SIG-M5 (cell line): ENCODE results near the gene LCOR.
A peak's percentile ranks its signal among the peaks of the same experiment; 100 is the strongest.
"Not testable (repeated sequence)": the region's sequence is repeated elsewhere in the genome, so short reads cannot be mapped to it uniquely, and the experiment has no call there.

Experiments used
- DNase-seq: peaks from one replicate; lab custom pipeline; 2025; lab: John Stamatoyannopoulos, UW

Gene LCOR

DNA sequence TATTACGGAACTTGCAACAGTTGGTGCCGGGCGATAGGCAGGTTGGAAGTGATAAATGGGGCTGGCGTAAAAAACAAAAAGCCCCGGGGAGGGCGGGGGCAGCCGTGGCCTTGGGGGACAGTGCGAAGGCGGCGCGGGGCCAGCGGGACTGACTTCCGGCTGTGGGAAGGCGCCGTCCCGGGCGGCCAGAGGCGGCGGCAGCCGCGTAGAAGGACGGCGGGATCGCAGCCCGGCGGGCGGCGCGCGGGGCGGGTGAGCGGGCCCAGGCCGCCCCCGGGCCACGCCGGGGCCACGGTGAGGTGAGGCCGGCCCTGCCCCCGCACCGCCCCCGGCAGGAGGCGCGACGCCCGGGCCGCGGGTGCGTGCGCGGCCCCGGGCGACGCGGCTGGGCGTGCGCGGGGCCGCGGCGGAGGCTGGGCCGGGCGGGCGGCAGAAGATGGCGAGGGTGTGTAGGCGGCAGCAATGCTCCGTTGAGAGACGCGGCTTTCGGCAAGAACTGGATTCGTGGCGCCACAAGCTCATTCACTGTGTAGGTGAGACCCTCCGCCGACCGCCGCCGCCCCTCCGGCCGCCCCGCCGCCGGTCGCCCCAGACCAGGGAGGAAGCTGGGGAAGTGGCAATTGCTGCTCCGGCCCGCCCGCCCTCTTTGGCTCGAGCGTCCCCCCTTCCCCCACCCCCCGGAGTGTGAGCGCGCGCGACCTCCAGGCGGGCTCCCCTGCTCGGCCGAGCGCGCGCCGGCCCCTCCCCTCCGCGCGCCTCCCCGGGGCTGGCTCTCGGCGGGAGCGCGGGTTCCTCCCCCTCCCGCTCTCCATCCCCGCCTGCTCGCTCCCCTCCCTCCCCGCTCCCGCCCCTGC lies at the start of gene LCOR:
LCOR (plus strand) TSS at position 432 of the 854 bp plus-strand sequence. CDS start 116,760 bp downstream, outside the sequence.
- DNase-seq = peak; percentile 40

DNA sequence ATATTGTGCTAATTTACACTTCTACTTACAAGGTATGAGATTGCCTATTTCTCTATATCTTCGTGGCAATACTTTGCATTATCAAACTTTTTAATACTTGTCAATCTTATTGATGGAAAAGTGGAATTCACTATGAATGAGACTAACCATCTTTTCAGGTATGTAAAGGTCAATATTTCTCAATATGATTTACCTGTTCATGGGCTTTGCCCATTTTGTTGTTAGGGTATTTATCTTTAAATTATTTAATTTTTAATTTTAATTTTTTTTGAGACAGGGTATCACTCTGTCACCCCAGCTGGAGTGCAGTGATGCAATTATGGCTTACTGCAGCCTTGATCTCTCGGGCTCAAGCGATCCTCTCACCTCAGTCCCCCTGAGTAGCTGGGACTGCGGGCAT lies 47.8 kb upstream of the LCOR start:
- DNase-seq = no peak

DNA sequence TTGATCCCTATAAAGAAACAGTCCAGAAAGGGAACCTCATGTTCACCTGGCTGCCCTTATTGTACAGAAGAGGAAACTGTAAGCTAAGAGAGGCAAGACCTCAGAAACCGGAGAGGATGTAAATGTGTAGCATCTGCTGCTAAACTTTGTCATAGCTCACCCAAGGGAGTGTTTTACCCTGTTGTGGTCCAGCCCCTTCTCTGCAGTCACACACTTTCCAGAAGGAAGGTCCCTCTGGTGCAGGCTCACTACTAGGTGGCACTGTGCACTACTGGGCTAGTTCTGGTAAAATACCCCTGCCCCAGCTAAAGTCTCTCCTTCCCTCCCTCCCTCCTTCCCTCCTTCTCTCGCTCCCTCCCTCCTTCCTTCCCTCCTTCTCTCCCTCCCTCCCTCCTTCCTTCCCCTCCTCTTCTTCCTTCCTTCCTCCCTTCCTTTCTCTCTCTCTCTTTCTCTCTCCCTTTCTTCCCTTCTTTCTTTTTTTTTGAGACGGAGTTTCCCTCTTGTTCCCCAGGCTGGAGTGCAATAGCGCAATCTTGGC lies 42.5 kb upstream of the LCOR start:
- no peak for DNase-seq

DNA sequence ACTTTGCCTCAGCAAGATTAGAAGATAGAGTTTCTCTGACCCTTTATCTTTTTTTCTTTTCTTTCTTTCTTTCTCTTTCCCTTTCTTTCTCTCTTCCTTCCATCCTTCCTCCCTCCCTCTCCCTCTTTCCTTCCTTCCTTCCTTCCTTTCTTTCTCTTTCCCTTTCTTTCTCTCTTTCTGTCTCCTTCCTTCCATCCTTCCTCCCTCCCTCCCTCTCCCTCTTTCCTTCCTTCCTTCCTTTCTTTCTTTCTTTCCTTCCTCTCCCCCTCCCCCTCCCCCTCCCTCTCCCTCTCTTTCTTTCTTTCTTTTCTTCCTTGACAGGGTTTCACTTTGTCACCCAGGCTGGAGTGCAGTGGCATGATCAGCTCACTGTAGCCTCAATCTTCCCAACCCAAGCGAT lies 40.2 kb upstream of the LCOR start:
- DNase-seq = no peak

DNA sequence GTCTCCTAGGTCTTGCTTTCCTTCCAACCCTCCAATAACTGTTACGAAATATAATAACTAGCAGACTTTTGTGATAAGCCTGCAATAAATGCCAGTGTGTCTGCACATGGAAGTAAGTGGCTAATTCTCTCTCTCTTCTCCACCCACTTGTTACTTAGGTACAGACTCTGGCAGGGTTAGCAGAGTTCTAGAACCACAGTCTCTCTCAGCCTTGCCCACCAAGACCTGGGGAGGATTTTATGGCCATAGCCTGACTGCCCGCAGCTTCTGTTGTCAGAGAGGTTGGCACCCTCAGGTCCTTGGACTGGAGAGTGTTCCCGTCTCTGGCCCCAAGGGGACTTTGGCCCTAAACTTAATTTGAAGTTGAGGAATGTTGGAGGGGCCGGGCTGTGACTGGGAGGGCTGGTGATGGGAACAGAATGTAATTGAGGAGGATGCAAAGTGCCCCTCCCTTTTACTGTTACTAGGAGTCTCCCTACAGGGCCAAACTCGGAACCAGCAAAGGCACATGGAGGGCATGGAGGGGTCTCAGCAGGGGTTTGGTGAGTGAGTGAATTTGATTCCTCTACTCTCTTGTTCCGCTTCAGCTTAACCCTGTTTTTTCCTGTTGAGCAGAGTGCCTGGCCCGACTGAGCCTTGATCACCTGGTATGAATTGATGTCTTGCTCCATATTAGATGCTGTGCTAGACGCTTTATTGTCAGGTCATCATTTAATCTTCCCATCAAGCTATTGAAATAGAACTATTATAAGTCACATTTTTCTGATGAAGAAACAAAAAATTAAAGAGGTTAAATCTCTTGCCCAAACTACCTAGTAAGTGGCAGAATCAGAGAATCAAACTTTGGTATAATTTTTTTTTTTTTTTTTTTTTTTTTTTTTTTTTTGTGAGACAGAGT lies 37.0 kb upstream of the LCOR start:
- no peak for DNase-seq

DNA sequence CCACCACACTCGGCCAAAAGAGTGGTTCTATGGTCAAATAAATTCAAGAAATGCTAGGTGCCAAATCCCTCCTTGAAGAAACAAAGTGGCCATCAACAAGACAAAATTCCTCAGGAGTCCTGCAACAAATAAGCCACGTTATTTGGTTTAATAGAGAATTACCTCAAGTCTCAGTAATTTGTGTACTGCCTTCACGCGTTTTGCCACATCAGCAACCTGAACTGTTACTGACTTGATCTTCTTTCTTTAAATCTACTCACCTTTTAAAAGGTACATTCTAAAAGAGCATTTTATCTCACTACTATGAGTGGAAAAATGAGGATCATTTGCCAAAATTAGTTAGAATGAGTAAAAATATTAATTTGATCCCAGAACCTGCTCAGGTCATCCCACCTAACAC lies 34.6 kb upstream of the LCOR start:
- no peak for DNase-seq

DNA sequence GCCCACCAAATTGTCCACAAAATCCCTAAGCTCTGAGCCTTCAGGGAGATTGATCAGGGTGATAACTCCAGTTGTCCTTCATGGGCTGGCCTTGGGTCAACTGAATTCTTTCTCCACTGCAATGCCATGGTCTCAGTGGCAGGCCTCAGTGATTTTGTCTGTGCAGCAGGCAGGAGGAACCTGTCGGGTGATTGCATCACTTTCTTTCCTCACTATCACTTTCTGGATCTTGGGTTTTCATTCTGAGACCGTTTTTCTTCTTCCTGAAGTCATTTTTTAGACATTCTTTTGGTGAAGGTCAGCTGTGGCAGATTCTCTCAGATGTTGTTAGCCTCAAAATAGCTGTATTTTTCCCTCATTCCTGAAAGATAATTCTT lies 28.8 kb upstream of the LCOR start:
- DNase-seq = no peak

DNA sequence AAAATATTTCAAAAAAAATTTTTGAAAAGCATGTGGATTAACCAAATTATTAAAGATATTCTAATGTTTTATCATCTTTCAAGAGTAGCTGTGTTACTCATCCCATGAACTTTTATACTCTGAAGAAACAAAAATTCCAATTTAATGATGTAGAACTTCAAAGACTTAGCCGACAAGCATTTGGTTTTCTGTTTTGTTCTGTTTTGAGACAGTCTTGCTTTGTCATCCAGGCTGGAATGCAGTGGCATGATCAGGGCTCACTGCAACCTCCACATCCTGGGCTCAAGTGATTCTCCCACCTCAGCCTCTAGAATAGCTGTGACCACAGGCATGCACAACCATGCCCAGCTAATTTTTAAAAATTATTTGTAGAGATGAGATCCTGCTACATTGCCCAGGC lies 17.8 kb upstream of the LCOR start:
- no peak for DNase-seq

DNA sequence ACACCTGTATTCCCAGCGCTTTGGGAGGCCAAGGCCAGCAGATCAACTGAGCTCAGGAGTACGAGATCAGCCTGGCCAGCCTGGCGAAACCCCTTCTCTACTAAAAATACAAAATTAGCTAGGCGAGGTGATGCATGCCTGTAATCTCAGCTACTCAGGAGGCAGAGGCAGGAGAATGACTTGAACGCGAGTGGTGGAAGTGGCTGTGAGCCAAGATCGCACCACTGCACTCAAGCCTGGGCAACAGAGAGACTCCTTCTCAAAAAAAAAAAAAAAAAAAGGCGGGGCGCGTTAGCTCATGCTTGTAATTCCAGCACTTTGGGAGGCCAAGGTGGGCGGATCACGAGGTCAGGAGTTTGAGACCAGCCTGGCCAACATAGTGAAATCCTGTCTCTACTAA lies 13.1 kb upstream of the LCOR start:
- DNase-seq = not testable (repeated sequence)

DNA sequence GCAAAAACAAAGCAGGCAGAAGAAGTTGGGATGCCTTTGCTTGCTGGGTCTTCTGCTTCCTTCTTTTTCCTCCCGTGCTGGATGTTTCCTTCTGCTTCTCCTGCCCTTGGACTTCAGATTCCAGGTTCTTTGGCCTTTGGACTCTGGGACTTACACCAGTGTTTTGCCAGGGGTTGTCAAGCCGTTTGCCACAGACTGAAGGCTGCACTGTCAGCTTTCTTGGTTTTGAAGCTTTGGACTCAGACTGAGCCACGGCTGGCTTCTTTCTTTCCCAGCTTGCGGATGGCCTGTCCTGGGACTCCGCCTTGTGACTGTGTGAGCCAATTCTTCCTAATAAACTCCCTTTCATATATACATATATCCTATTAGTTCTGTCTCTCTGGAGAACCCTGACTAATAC lies 11.3 kb upstream of the LCOR start:
- no peak for DNase-seq

DNA sequence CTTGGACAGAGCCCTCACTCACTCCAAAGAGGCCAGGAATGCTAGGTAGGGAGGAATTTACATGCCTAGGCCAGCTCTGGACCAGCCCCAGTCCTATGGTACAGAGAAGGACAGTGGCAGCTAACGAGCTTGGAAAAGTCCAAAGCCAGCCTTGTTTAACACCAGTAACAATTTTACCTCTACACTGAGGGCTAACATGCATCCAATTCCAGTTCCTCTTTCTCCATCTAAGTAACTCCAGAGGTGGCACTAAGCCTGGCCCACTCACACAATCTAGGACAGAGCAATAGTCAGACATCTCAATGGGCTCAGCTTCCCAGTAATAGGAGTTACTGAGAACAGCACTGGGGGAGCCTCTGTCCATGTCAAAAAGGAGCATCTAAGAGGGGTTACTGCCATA lies 5.7 kb upstream of the LCOR start:
- DNase-seq = no peak

DNA sequence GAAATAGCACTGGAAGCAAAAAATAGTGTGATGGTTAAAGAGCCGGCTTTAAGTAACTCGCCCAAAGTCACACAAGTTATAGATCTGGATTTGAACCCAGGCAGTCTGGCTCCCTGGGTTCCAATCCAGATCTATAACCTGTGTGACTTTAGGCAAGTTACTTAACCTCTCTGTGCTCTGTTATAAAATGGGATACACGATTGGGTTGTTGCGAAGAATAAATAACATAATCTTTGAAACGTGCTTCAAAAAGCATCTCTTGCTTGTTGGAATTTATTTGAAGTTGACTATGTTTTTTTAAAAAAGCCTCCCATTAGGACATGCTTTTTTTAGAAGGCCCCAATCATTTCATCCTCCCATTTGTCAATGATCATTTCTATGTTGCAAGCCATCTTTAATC lies 3.5 kb upstream of the LCOR start:
- DNase-seq = no peak

DNA sequence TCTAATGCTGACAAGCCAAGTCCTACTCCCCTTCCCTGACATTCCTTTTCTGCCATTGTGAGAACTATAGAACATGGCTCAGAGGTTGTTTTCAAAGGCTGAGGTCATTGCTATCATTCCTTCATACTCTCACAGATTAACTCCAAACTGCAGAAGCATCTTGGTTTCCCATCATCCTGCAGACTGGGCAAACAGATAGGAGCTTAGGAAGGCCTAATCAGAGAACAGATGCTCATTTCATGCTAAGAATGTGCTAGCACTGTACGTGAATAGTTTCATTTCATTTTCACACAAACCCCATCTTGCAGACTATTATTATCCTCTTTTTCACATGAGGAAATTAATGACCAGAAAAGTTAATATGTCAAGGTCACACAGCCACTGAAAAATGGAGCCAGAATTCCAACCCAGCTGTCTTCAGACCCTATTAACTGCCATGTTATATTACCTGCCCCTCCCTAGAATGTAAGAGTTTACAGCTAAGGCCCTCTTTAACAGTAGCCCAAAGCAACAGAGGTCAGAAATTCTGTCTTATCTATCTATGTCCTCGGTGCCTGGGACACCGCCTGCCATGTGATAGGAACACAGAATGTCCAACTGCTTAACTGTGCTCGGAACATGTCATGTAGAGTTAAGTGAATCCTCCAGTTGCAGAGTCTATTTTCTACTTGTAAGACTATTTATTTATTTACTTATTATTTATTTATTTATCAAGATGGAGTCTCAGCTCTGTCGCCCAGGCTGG lies 2.9 kb upstream of the LCOR start:
- DNase-seq = no peak

DNA sequence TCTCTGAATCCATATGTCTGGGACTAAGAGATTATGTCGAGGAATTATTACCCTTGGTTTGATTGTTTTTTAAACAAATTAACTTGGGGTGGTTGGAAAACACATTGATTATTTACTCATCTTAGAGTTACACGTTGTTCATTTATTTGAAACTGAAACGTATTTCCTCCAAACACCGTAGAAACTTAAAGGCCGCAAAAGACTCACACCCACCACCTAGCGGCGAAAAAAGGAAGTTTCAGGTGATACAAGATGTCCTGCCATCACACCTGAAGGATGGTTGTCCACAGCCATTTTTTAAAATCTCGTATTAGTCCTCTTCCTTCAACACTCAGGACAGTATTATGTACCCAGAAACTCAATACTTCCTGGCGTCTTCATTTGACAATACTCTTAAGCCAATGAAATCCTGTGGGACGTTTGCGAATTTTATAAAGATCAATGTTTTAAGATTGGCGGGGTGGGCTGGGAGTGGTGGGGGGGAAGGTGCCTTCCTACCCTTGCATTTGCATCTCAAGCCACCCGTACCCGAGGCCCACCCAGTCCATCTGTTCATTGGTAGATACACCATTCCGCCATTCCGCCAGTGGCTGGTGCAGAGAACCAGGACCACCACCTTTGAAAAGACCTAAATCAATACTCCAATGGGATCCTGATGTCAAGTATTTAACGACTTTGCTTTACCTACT lies 1.4 kb upstream of the LCOR start:
- no peak for DNase-seq

DNA sequence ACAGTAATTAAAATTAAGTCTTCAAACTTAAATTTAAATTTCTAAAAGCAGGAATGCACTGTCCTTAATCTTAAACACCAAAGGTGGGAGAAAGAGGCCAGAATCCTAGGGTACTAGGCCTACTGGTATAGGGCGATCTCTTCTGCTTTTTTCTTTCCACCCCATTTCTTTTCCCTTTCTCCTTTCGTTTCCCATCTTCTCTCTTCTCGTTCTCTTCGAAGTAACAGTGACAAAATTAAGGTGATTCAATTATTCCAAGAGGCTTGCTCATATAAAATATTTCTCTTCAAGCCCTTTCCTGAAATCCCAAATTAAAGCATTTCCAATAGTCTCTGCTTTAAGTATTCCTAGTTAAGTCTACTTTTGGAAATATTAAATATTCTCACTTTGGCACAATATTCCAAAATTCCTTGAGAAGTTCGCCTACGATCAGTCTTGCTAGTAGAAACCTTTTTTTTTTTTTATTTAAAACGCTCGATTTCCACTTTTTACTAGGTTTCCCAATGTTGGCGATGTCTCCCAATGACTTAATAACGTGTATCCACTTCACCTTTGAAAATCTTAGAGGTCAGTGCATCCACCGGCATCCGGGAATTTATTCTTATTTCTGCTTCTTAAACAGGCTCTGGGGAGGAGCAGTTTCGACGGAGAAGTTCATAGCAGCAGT lies 765 bp upstream of the LCOR start:
- no peak for DNase-seq

DNA sequence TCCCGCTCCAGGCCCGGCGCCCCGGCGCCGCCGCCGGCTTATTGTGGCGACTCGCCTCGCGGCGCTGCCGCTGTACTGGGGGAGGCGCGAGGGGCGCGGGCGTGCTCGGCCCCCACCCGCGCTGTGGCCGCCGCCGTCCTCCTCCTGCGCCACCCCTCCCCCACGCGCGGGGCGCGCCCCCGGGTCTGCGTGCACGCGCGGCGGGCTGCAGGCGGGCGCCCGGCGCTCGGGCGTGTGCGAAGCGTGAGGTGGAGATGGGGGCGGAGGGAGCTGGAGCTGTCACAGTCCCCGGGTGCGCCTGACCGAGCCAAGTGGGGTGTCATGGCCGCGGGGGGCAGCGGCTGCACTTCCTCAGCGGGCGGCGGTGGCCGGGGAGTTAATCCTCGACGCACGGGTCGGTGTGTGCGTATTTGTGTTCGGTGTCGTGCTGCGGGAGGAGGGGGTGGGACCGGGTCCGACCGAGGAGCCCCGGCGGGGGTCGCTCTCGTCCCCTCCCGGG lies 672 bp downstream of the LCOR start:
- no peak for DNase-seq

DNA sequence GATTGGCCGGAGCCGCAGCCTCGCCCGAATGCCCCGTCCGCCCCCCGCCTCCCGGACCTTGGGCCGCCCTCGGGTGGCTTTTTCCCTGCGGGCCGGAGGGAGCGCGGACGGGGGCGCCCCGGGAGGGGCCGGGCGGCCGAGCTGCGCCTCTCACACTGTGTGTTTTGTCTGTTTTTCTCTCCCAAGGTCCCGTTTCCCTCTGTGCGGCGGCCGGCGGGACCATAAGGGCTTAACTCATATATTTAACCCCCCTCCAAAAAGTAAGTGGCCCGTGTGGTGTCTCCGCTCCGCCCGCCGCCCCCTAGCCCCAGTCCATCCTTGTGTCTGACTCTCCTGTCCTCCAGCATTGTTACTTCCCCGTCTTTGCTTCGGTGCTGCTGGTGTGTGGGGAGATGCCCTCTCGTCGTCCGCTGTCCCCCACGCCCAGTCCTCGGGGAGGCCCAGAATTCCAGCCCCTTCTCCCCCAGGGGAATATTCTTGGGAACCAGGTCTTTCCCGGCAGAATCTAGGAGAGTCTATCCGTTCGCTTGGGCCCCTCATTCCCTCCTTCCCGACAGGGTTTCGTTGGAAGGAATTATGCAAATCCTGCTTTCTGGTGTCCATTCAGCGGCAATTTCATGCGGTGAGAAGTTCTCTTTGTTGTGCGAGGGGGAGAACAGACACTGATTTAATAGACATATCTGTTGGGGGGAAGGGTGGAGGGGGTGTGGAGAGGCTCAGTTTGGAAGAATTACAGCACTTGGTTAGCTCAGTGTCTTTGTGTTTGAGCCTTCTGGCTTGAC lies 1.3 kb downstream of the LCOR start:
- no peak for DNase-seq

DNA sequence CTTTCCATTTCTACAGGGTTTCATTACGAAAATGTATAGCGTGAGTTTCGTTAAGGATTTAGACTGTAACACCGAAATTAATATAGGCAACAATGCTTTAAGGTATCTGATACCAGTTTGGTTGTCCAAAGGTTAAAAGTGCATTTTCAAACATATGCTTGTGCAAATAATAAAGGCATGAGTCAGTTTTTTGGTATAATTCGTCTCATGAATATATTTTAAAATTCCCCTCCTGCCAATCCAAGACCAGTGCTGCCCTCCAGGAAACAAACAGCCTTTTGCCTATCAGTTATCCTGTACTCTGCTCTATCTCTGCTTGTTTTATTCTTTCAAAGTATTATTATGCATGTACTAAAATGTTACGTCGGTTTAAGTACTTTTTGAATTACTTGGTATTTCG lies 2.0 kb downstream of the LCOR start:
- no peak for DNase-seq

DNA sequence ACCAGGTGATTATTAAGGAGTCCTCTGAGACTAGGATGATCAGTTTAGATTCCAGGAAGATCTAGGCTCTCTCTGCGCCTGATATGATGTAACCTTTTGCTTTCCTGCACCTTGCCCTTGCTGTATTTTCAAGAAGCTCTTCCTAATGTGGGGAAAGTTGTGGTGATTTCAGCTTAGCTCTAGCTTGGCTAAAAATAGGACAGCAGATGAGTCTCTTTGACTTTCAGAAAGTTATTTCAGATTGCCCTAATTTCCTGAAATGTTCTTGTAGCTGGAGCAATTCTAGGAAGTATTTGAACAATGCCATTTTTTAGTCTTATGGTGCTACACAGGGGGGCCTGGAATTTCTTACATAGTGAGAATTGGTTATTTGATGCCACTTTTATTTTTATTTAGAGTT lies 3.8 kb downstream of the LCOR start:
- no peak for DNase-seq

DNA sequence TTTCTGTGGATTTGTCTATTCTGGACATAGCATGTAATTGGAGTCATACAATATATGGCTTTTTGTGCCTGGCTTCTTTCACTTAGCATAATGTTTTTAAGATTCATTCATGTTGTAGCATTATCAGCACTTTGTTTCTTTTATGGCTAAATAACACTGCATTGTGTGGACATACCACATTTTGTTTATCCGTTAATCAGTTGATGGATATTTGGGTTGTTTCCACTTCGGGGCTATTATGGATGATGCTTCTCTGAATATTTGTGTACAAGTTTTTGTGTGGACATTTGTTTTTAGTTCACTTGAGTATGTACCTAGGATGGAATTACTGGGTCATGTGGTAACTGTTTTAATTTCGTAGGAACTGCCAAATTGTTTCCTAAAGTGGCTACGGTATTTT lies 6.4 kb downstream of the LCOR start:
- DNase-seq = no peak
